HepG2 (cell line): ENCODE measurements around the gene TXNL4B. TPM values are rescaled to one million over a fixed set of nuclear protein-coding genes. Genes with fewer than 3 reads are reported as not detected.

Experiments used
- AKAP8 ChIP-seq: sonication (generic); formaldehyde crosslinking; IDR thresholded peaks from 2 replicates; pipeline ENCODE4 v1.5.1; 2020; ENCODE audit warnings: mild to moderate bottlenecking, missing genetic modification reagents
- CREM ChIP-seq, 2 experiments: sonication (generic) in 1 of 2; formaldehyde crosslinking in 1 of 2; IDR thresholded peaks; 2 replicates each; pipeline versions ENCODE4 v1.4.0 to v1.6.1; 2016 to 2020; ENCODE audit warnings: antibody characterized with exemption in 1 of 2, mild to moderate bottlenecking in 1 of 2, missing genetic modification reagents in 1 of 2
- ETV5 ChIP-seq: IDR thresholded peaks from 2 replicates; pipeline ENCODE4 v1.6.1; 2018; ENCODE audit warnings: missing biosample characterization, missing genetic modification reagents, inconsistent platforms, borderline replicate concordance
- FOXK1 ChIP-seq: sonication (generic); formaldehyde crosslinking; IDR thresholded peaks from 2 replicates; pipeline ENCODE4 v1.4.0; 2020; ENCODE audit warnings: low read depth, missing genetic modification reagents, borderline replicate concordance
- FOXP1 ChIP-seq, 2 experiments: fragments of 450-650 bp in 1 of 2; IDR thresholded peaks; 2 replicates each; pipeline ENCODE4 v1.6.1; 2017 to 2018; ENCODE audit warnings: antibody characterized with exemption in 1 of 2
- MTA1 ChIP-seq: sonication (generic); formaldehyde crosslinking; IDR thresholded peaks from 2 replicates; pipeline ENCODE4 v1.4.0; 2020; ENCODE audit warnings: missing genetic modification reagents, mild to moderate bottlenecking, borderline replicate concordance
- NFKB2 ChIP-seq: sonication (generic); formaldehyde crosslinking; IDR thresholded peaks from 2 replicates; pipeline ENCODE4 v1.4.0; 2020; ENCODE audit warnings: missing genetic modification reagents, borderline replicate concordance
- PAXIP1 ChIP-seq: sonication (generic); formaldehyde crosslinking; conservative IDR thresholded peaks from 2 replicates; pipeline ENCODE4 v1.4.0; 2020; ENCODE audit warnings: mild to moderate bottlenecking, missing genetic modification reagents, moderate library complexity
- PTBP1 ChIP-seq: fragments of 200-400 bp; formaldehyde crosslinking; IDR thresholded peaks from 2 replicates; pipeline ENCODE4 v1.6.1; 2018; ENCODE audit warnings: low read length, low read depth; ENCODE audit not compliant: poor library complexity, severe bottlenecking
- RCOR2 ChIP-seq: IDR thresholded peaks from 2 replicates; pipeline ENCODE4 v1.6.1; 2016; ENCODE audit warnings: missing biosample characterization, missing genetic modification reagents
- RFX1 ChIP-seq: fragments of 450-650 bp; IDR thresholded peaks from 2 replicates; pipeline ENCODE4 v1.6.1; 2017
- RXRB ChIP-seq: IDR thresholded peaks from 2 replicates; pipeline ENCODE4 v1.6.1; 2016; ENCODE audit warnings: borderline replicate concordance, missing genetic modification reagents, missing compliant biosample characterization
- SOX13 ChIP-seq, 3 experiments: fragments of 450-650 bp in 1 of 3; sonication (generic) in 1 of 3; formaldehyde crosslinking in 1 of 3; IDR thresholded peaks in 2 of 3; conservative IDR thresholded peaks in 1 of 3; 2 replicates each; pipeline versions ENCODE4 v1.5.0 to v1.6.1; 2016 to 2020; ENCODE audit warnings: antibody characterized with exemption in 1 of 3, mild to moderate bottlenecking in 1 of 3, missing compliant biosample characterization in 1 of 3, missing genetic modification reagents in 1 of 3, moderate library complexity in 1 of 3
- YEATS2 ChIP-seq: sonication (generic); formaldehyde crosslinking; IDR thresholded peaks from 2 replicates; pipeline ENCODE4 v1.4.0; 2020; ENCODE audit warnings: missing genetic modification reagents, borderline replicate concordance
- ZBTB34 ChIP-seq: sonication (generic); formaldehyde crosslinking; IDR thresholded peaks from 2 replicates; pipeline ENCODE4 v1.8.0; 2022; ENCODE audit warnings: mild to moderate bottlenecking, missing genetic modification reagents
- ZKSCAN1 ChIP-seq: fragments of 150-350 bp; IDR thresholded peaks from 2 replicates; pipeline ENCODE4 v1.6.1; 2014; ENCODE audit warnings: low read length
- ZNF124 ChIP-seq: sonication (generic); formaldehyde crosslinking; IDR thresholded peaks from 2 replicates; pipeline ENCODE4 v1.4.0; 2020; ENCODE audit warnings: missing genetic modification reagents
- ZNF251 ChIP-seq: sonication (generic); formaldehyde crosslinking; IDR thresholded peaks from 2 replicates; pipeline ENCODE4 v1.9.0; 2021; ENCODE audit warnings: mild to moderate bottlenecking, missing genetic modification reagents
- ZNF263 ChIP-seq: sonication (generic); formaldehyde crosslinking; IDR thresholded peaks from 2 replicates; pipeline ENCODE4 v1.4.0; 2020; ENCODE audit warnings: missing genetic modification reagents
- ZNF678 ChIP-seq: sonication (generic); formaldehyde crosslinking; IDR thresholded peaks from 2 replicates; pipeline ENCODE4 v1.4.0; 2020; ENCODE audit warnings: mild to moderate bottlenecking, missing genetic modification reagents
- ZNF800 ChIP-seq: sonication (generic); formaldehyde crosslinking; IDR thresholded peaks from 2 replicates; pipeline ENCODE4 v1.4.0; 2020; ENCODE audit warnings: missing genetic modification reagents
- ZSCAN12 ChIP-seq: sonication (generic); formaldehyde crosslinking; IDR thresholded peaks from 2 replicates; pipeline ENCODE4 v1.9.0; 2021; ENCODE audit warnings: mild to moderate bottlenecking, missing genetic modification reagents
- polyA plus RNA-seq, 8 experiments: library from polyadenylated mRNA; depleted of rRNA in 3 of 8; stranded (reverse) in 7 of 8; unstranded in 1 of 8; fragments of >200 nt; fragmentation: Illumina TruSeq in 4 of 8; extraction: Trizol in 4 of 8; gene quantifications; 2 replicates each; pipeline versions ENCODE4 v1.2.1 to v1.2.3, GENCODE V29; 2011 to 2016; ENCODE audit warnings: low read depth in 4 of 8, missing spikeins in 1 of 8, mixed read lengths in 1 of 8; ENCODE audit not compliant: insufficient read depth in 1 of 8
- total RNA-seq, 5 experiments: library from RNA; depleted of rRNA; stranded (reverse); fragments of >200 nt; fragmentation: Illumina TruSeq; extraction: Trizol; gene quantifications; 2 replicates each; pipeline ENCODE4 v1.2.3, GENCODE V29; 2016; ENCODE audit warnings: low read depth in 1 of 5

TXNL4B gene
- total and polyA plus RNA-seq, 2 of the 13 experiments (the other 11 are each of a cell fraction or from before 2014, with no cell fraction given), result 17.4 to 18.3 TPM

- no peak for TF ChIP-seq ETV5 (CRISPR knock-in tag)
- TF ChIP-seq CREM (IDR thresholded peaks at IDR 0.05), result no peak
- no peak for TF ChIP-seq CREM (CRISPR knock-in tag; IDR thresholded peaks at IDR 0.05)
- TF ChIP-seq ZNF124, result 0 out of 2 replicates have a peak, but pooled peaks have one; percentile 38
- TF ChIP-seq SOX13 (IDR thresholded peaks at IDR 0.05), result no peak
- 0 out of 4 replicates have a peak, but pooled peaks of 1 of the 2 experiments have one; percentile 26 for TF ChIP-seq SOX13 (CRISPR knock-in tag; conservative IDR thresholded peaks at IDR 0.05 in 1 of 2, IDR thresholded peaks at IDR 0.05 in 1 of 2)
- no peak for TF ChIP-seq AKAP8 (CRISPR knock-in tag)
- 0 out of 2 replicates have a peak, but pooled peaks have one; percentile 18 for TF ChIP-seq RCOR2 (CRISPR knock-in tag)
- no peak for TF ChIP-seq PTBP1
- TF ChIP-seq ZBTB34 (CRISPR knock-in tag), result no peak
- 0 out of 2 replicates have a peak, but pooled peaks have one; percentile 17 for TF ChIP-seq RXRB (CRISPR knock-in tag)
- TF ChIP-seq ZKSCAN1, result no peak
- no peak for TF ChIP-seq ZNF678 (CRISPR knock-in tag)
- no peak for TF ChIP-seq ZNF800 (CRISPR knock-in tag)
- TF ChIP-seq FOXK1, result 0 out of 2 replicates have a peak, but pooled peaks have one; percentile 22
- TF ChIP-seq RFX1, result no peak
- TF ChIP-seq MTA1 (CRISPR knock-in tag), result peak; percentile 63; the same call in 1 of the 2 replicates
- TF ChIP-seq NFKB2 (CRISPR knock-in tag), result 0 out of 2 replicates have a peak, but pooled peaks have one; percentile 16
- TF ChIP-seq ZSCAN12 (CRISPR knock-in tag), result no peak
- TF ChIP-seq PAXIP1 (CRISPR knock-in tag), result peak; percentile 81
- no peak for TF ChIP-seq YEATS2 (CRISPR knock-in tag)
- TF ChIP-seq ZNF251 (CRISPR knock-in tag), result no peak
- TF ChIP-seq FOXP1 (IDR thresholded peaks at IDR 0.05), result no peak
- TF ChIP-seq FOXP1 (CRISPR knock-in tag; IDR thresholded peaks at IDR 0.05), result peak; percentile 20; the same call in 1 of the 2 replicates
- no peak for TF ChIP-seq ZNF263
- TF ChIP-seq, all 625 proteins: peak for 27
Observed at GRCh38 chr16:72138064-72138572, 44.7 kb upstream of the TXNL4B start (continued).
